Measurements from ENCODE around the gene PDE2A. TPM values are rescaled to one million over a fixed set of nuclear protein-coding genes. Genes with fewer than 3 reads are reported as not detected.

PDE2A gene
- total RNA-seq, 3 donors from 2014 or later, result 23.7 to 85.9 (median 67.0) TPM

DNA sequence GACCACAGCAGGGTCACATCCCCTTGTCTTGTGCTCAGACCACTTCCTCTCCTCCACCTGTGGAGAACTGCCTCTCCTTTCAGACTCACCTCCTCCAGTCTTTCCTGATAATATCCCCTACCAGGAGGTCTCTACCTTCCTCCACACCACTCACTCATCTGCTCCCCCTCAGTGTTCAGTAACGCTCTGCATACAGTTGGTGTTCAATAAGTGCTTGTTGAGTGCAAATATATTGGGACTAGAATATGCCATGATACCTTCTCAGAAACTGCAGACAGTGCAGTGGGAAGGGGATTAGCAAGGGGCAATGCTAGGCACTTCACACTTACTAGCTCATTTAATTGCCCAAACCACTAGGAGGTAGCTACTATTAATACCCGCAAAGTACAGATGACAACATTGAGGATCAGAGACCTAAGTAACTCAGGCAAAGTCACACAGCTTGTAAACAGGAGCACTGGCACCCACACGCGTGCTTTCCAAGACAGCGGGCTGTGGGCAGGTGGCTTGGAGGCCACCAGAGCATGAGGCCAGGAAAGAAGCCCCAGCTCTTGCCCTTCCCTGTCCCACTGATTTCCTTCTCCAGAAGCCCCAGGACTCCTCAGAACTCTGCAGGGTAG, 8.1 kb upstream of the PDE2A start:
- TF ChIP-seq POLR2A (IDR thresholded peaks at IDR 0.05), result no peak
- TF ChIP-seq, protein P1, sequence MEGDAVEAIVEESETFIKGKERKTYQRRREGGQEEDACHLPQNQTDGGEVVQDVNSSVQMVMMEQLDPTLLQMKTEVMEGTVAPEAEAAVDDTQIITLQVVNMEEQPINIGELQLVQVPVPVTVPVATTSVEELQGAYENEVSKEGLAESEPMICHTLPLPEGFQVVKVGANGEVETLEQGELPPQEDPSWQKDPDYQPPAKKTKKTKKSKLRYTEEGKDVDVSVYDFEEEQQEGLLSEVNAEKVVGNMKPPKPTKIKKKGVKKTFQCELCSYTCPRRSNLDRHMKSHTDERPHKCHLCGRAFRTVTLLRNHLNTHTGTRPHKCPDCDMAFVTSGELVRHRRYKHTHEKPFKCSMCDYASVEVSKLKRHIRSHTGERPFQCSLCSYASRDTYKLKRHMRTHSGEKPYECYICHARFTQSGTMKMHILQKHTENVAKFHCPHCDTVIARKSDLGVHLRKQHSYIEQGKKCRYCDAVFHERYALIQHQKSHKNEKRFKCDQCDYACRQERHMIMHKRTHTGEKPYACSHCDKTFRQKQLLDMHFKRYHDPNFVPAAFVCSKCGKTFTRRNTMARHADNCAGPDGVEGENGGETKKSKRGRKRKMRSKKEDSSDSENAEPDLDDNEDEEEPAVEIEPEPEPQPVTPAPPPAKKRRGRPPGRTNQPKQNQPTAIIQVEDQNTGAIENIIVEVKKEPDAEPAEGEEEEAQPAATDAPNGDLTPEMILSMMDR (IDR thresholded peaks at IDR 0.05), result no peak
- TF ChIP-seq POLR2AphosphoS5 (IDR thresholded peaks at IDR 0.05), result no peak
- peaks cover 0 to 20% of the 10 kb centered on the region in 2 donors for H3K27me3 ChIP-seq
- H3K4me1 ChIP-seq, result peaks cover 0 to 3% of the 10 kb centered on the region in 2 donors
- H3K9me3 ChIP-seq, result no peaks in the 10 kb centered on the region
- no peak for DNase-seq (ENCODE audit: low spot score in 2 of 2)
- H3K36me3 ChIP-seq, result no peaks in the 10 kb centered on the region
- intact Hi-C loops (cut with DNase I; ENCODE audit: low total_unique reads), result no loop called here
- no peak overlapping the region for H3K27ac ChIP-seq
- no peak overlapping the region for H3K4me3 ChIP-seq

DNA sequence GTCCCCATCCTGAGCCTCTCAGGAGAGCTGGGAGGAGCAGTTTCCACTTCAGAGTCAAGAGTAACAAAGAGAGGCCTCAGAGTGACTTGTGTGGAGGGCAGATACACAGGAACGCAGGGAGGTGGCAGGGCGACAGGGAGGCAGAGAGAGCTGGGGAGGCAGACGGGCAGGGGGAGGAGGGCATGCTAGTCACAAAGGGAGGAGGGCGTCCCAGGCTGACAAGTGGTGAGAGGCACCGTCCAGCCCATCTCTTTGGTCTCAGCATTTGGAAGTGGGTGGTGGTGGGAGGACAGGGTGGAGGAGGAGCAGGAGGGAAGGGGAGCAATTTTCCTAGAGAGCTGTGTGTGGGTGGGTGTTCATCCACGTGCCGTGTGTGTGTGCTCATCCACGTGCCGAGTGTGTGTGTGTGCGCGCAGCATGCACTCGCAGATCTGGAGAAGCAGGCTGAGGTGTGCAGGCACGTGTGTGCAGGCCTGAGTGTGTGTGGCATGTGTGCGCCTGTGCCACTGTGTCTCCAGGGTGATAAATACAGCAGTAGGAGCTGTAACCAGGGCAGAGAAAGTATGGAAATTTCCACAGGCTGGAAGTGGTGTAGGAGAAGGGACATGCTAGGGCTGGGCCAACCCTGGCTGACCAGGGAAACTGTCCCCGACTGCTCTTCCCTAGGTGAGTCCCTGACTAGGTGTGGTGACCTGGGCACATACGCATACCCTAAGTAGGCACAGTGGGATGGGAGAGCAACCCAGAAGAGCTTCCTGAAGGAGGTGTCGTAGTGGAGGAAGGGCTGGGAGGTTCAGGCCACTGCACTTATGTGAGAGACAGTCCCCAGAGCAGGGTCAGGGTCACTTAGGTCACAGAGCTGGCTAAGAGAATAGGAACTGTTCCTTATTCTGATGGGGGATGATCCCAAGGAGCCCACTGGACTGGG, 7.3 kb upstream of the PDE2A start:
- Histone ChIP-seq H3K27me3 (peaks cover 0 to 26% of the 10 kb centered on the region in 2 donors), H3K9me3 (no peaks in the 10 kb centered on the region), H3K27ac (peak overlapping the region in 1 of 2 donors; percentile 19), H3K4me1 (peaks cover 0 to 3% of the 10 kb centered on the region in 2 donors), H3K36me3 (no peaks in the 10 kb centered on the region), H3K4me3 (no peak overlapping the region)
- DNase-seq (ENCODE audit: low spot score in 2 of 2), result no peak
- no peak for TF ChIP-seq POLR2A (IDR thresholded peaks at IDR 0.05)
- TF ChIP-seq, protein P1 (IDR thresholded peaks at IDR 0.05), result no peak
- intact Hi-C loops (cut with DNase I; ENCODE audit: low total_unique reads), result no loop called here

DNA sequence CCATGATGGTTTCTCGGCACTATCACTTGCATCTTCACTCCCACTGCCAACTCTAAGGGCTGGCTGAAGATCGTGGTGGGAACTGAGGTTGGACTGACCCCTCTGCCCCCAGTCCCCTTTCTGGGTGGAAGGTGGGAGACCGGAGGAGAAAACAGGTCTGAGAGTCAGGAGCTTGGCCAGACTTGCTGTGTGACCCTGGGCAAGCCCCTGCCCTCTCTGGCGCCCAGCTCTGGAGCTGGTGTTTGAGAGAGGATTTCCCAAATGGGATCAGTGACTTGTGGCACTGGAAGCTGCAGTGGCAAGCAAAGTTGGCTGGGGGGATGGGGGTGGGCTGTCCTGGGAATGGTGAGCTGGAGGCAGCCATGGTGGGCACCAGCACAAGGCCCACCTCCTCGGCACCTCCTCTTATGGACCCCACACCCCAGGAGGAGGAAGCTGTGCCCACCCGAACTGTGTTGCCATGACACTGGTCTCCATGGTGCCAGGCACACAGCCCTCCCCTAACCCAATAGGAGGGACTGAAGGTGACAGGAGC, 6.5 kb upstream of the PDE2A start:
- H3K36me3 ChIP-seq, result no peaks in the 10 kb centered on the region
- intact Hi-C loops (cut with DNase I; ENCODE audit: low total_unique reads), result no loop called here
- H3K4me1 ChIP-seq, result peaks cover 0 to 3% of the 10 kb centered on the region in 2 donors
- no peak for DNase-seq (ENCODE audit: low spot score in 2 of 2)
- H3K27me3 ChIP-seq, result peaks cover 3 to 33% of the 10 kb centered on the region in 2 donors
- no peak overlapping the region for H3K27ac ChIP-seq
- no peak for TF ChIP-seq POLR2AphosphoS5 (IDR thresholded peaks at IDR 0.05)
- TF ChIP-seq, protein P1 (IDR thresholded peaks at IDR 0.05), result no peak
- TF ChIP-seq POLR2A (IDR thresholded peaks at IDR 0.05), result no peak
- no peak overlapping the region for H3K4me3 ChIP-seq
- no peaks in the 10 kb centered on the region for H3K9me3 ChIP-seq

DNA sequence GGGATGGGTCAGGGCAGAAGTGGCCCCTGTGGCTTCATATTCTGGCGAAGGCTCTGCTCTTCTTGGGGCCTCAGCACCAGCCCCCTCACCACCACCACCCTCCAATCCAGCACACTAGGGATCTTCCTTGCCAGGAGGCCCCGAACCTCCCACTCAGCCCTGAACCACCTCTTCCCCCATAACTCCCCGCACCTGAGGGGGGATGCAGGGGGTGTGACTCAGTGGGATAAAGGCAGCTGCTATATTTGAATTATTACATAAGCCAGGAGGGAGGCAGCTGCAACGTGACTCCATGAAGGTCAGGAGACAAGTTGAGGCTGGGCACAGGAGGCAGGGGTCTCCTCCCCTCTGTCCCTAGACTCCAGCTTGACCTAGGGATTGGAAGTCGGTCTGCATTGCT, 5.6 kb upstream of the PDE2A start:
- H3K4me1 ChIP-seq, result no peaks in the 10 kb centered on the region
- H3K4me3 ChIP-seq, result no peak overlapping the region
- peaks cover 3 to 42% of the 10 kb centered on the region in 2 donors for H3K27me3 ChIP-seq
- H3K36me3 ChIP-seq, result no peaks in the 10 kb centered on the region
- no peak overlapping the region for H3K27ac ChIP-seq
- H3K9me3 ChIP-seq, result no peaks in the 10 kb centered on the region
- intact Hi-C loops (cut with DNase I; ENCODE audit: low total_unique reads), result no loop called here
- TF ChIP-seq POLR2AphosphoS5 (IDR thresholded peaks at IDR 0.05), result no peak
- TF ChIP-seq POLR2A (IDR thresholded peaks at IDR 0.05), result no peak
- TF ChIP-seq, protein P1 (IDR thresholded peaks at IDR 0.05), result no peak
- no peak for DNase-seq (ENCODE audit: low spot score in 2 of 2)

DNA sequence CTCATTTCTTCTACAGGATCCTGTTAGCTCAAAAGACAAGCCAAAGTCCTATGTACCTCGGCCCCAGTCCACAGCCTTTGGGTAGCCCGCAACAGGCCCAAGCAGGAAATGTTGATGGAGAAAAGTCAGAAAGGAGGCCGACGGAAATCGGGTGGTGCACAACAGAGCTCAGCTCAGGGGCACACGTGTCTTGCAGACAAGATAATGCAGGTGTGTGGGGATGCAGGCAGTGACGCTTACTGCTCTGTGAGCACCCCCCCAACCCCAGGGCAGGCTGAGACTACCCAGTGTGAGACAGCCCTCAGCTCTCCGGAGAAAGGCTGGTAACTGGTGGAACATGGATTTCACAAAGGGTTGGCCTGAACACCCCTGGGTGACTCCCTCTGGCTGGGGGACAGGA, 4.3 kb upstream of the PDE2A start:
- no peak overlapping the region for H3K27ac ChIP-seq
- H3K4me3 ChIP-seq, result no peak overlapping the region
- no peaks in the 10 kb centered on the region for H3K4me1 ChIP-seq
- H3K27me3 ChIP-seq, result peaks cover 3 to 54% of the 10 kb centered on the region in 2 donors
- TF ChIP-seq POLR2A (IDR thresholded peaks at IDR 0.05), result no peak
- TF ChIP-seq, protein P1 (IDR thresholded peaks at IDR 0.05), result no peak
- no peak for TF ChIP-seq POLR2AphosphoS5 (IDR thresholded peaks at IDR 0.05)
- no peak for DNase-seq (ENCODE audit: low spot score in 2 of 2)
- H3K36me3 ChIP-seq, result no peaks in the 10 kb centered on the region
- intact Hi-C loops (cut with DNase I; ENCODE audit: low total_unique reads), result no loop called here
- H3K9me3 ChIP-seq, result no peaks in the 10 kb centered on the region

Data from breast epithelium (tissue), 4 donors.